Aorta (tissue), 5 donors: Measurements from ENCODE around the gene BTG4. TPM values are rescaled to one million over a fixed set of nuclear protein-coding genes. Genes with fewer than 3 reads are reported as not detected.

Source experiments
- ATAC-seq: fragments of 200-7000 bp; cut with Tn5 transposase; one replicate; pipeline ENCODE4 v1.9.1; 2022; ENCODE audit warnings: moderate library complexity; ENCODE audit not compliant: low FRiP score
- DNase-seq, 2 donors: peaks; one replicate each; pipeline ENCODE4 v3.0.0-alpha.2; 2020
- H3K27ac ChIP-seq, 2 donors: one replicate each; pipeline ENCODE4 v1.5.1; 2013; ENCODE audit warnings: low read length in 2 of 2, mild to moderate bottlenecking in 2 of 2, moderate library complexity in 2 of 2, control low read depth in 1 of 2, inconsistent platforms in 1 of 2, low read depth in 1 of 2
- H3K27me3 ChIP-seq, 2 donors: one replicate each; pipeline ENCODE4 v1.6.1; 2013; ENCODE audit warnings: control low read depth in 1 of 2, low read length in 1 of 2, mild to moderate bottlenecking in 1 of 2, moderate library complexity in 1 of 2; ENCODE audit not compliant: insufficient read depth in 2 of 2, control insufficient read depth in 1 of 2
- H3K36me3 ChIP-seq, 2 donors: one replicate each; pipeline ENCODE4 v1.6.1; 2013; ENCODE audit warnings: control low read depth in 1 of 2, low read length in 1 of 2, mild to moderate bottlenecking in 1 of 2; ENCODE audit not compliant: insufficient read depth in 2 of 2, control insufficient read depth in 1 of 2
- H3K4me1 ChIP-seq, 2 donors: one replicate each; pipeline ENCODE4 v1.6.1; 2013; ENCODE audit warnings: low read length in 2 of 2, control low read depth in 1 of 2, mild to moderate bottlenecking in 1 of 2, moderate library complexity in 1 of 2; ENCODE audit not compliant: insufficient read depth in 2 of 2, control insufficient read depth in 1 of 2
- H3K4me3 ChIP-seq, 2 donors: one replicate each; pipeline ENCODE4 v1.5.1; 2013; ENCODE audit warnings: low read length in 2 of 2, control low read depth in 1 of 2, mild to moderate bottlenecking in 1 of 2
- H3K9me3 ChIP-seq: one replicate; pipeline ENCODE4 v1.6.1; 2013; ENCODE audit warnings: mild to moderate bottlenecking, low read length; ENCODE audit not compliant: control insufficient read depth
- WGBS, 2 donors: extraction: QIAGEN DNeasy Blood & Tissue Kit; methylation state at CpG; one replicate each; pipeline ENCODE4 v1.1.7; 2013; 5-methylcytosine and 5-hydroxymethylcytosine counted together
- intact Hi-C, 2 donors: fragments of 100-400 bp; cut with DNase I; formaldehyde crosslinking; loops; one replicate each; pipeline versions ENCODE4 v1.14.2 to v1.15.0; 2022
- polyA plus RNA-seq, 2 donors: library from polyadenylated mRNA; stranded (reverse); fragments of 200-250 nt; gene quantifications; one replicate each; pipeline ENCODE4 v1.2.3, GENCODE V29; 2013
- total RNA-seq, 2 donors: library from RNA; stranded (reverse); fragmentation: NEBNext Ultra II Directional; extraction: Animal tissue kit (Norgen Biotek cat#: 25700); gene quantifications; one replicate each; pipeline ENCODE4 v1.2.1, GENCODE V29; 2021
- donor health status: healthy with polysubstance abuse.
- donor health status: Bipolar disorder and iron deficiency.
- donor health status: DM: no; HTN: no; CAD: no.
- donor health status: DM: no; HTN: no; CAD: no.
- donor health status: DM: yes; HTN: yes; CAD: no.

BTG4 gene
- total and polyA plus RNA-seq, 4 donors: not detected

DNA sequence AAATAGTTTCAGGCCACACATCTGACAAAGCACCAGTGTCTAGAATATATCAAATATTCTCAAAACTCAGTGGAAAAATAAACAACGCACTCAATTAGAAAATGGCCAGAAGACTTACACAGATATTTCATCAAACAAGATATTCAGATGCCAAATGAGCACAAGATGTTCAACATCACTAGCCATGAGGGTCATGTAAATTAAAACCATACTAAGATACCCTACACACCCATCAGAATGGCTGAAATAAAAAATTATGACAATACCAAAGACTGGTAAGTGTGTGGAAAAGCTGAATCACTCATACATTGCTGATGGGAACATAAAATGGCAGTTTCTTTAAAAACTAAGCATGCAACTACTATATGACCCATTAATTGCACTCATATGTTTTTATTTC lies 21.7 kb downstream of the BTG4 start:
- Histone ChIP-seq H3K4me1 (no peaks in the 10 kb centered on the region), H3K27ac (no peak overlapping the region), H3K27me3 (no peaks in the 10 kb centered on the region), H3K4me3 (no peak overlapping the region), H3K9me3 (peaks cover 2% of the 10 kb centered on the region), H3K36me3 (no peaks in the 10 kb centered on the region)
- DNase-seq (no peak), ATAC-seq (no peak)
- intact Hi-C loops: no loop called here
- WGBS, 2 donors: 91 to 92% methylated on average over 1 of the region's 1 CpG

DNA sequence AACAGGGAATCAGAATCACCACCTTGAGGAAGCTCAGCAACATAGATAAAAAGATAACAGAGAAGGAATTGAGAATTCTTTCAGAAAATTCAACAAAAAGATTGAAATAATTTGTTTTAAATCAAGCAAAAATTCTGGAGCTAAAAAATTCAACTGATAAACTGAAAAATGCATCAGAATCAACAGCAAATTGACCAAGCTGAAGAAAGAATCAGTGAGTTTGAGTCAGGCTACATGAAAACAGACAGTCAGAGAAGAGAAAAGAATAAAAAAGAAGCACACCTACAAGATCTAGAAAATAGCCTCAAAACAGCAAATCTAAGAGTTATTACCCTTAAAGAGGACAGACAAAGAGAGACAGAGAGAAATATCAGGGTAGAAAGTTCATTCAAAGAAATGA lies 28.8 kb downstream of the BTG4 start:
- Histone ChIP-seq H3K9me3 (peaks cover 1% of the 10 kb centered on the region), H3K4me3 (no peak overlapping the region), H3K27me3 (no peaks in the 10 kb centered on the region), H3K36me3 (no peaks in the 10 kb centered on the region), H3K27ac (no peak overlapping the region), H3K4me1 (no peaks in the 10 kb centered on the region)
- intact Hi-C loops: no loop called here
- ATAC-seq (no peak), DNase-seq (no peak)

DNA sequence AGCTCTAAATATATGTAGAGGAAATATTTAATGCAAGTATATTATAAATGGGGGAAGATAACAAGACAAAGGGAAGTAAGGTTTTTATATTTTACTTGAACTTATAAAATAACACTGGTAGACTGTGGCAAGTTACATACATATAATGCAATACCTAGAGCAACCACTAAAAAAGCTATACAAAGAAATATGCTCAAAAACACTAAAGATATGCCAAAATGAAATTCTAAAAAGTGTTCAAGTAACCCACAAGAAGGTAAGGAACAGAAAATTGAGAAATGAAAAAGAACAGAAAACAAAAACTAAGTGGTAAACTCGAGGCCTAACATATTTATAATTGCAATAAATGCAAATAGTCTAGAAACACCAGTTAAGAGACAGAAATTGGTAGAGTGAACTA lies 32.5 kb downstream of the BTG4 start:
- ATAC-seq: no peak
- Histone ChIP-seq H3K4me3 (no peak overlapping the region), H3K9me3 (peaks cover 1% of the 10 kb centered on the region), H3K27me3 (no peaks in the 10 kb centered on the region), H3K36me3 (no peaks in the 10 kb centered on the region), H3K27ac (no peak overlapping the region), H3K4me1 (no peaks in the 10 kb centered on the region)
- WGBS, 2 donors: 77 to 78% methylated on average over 1 of the region's 1 CpG
- DNase-seq: no peak
- intact Hi-C loops: no loop called here

DNA sequence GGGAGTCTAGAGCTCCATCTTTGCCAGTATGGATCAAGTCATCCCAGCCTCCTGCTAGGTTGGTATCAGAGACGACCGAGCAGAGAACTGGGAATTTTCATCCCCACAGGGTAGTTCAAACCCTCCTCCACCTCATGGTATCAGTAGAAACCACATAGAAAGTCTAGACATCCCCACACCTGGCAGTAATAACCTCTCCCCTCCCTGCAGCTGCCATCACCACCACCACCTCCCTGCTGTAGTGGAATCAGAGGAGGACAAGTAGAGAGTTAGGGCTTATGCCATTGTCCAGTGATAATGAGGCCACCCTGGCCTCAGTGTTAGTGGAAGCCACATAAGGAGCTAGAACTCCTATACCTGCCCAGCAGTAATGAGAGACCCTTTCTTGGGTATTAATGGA lies 34.3 kb downstream of the BTG4 start:
- H3K36me3 ChIP-seq: no peaks in the 10 kb centered on the region
- intact Hi-C loops: no loop called here
- ATAC-seq (no peak), DNase-seq (no peak)
- H3K27ac ChIP-seq: no peak overlapping the region
- H3K27me3 ChIP-seq: no peaks in the 10 kb centered on the region
- H3K4me3 ChIP-seq: no peak overlapping the region
- H3K4me1 ChIP-seq: no peaks in the 10 kb centered on the region
- 93% methylated on average over 2 of the region's 2 CpGs for WGBS, 2 donors
- H3K9me3 ChIP-seq: peaks cover under 1% of the 10 kb centered on the region

DNA sequence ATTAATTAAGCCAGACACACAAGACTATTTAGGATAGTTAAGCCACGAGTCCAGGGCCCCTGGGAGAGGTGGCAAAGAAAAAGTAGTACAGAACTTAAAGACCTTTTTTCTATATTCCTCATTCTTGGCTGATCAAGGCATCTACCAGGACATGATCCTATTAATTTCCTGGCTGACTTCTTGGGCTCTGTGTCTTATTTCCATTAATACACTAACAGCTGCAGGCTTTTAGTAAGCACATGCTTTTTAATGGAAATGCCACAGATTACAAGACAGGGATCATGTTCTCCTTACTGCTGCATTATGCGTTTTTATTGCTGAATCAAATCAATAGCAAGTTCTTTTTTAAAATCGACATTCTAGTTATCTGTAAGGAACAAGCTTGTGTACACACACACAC lies 35.2 kb downstream of the BTG4 start:
- no peak overlapping the region for H3K4me3 ChIP-seq
- intact Hi-C loops: no loop called here
- no peaks in the 10 kb centered on the region for H3K9me3 ChIP-seq
- no peaks in the 10 kb centered on the region for H3K36me3 ChIP-seq
- DNase-seq (no peak), ATAC-seq (no peak)
- 50 to 52% methylated on average over 3 of the region's 3 CpGs for WGBS, 2 donors
- H3K27me3 ChIP-seq: no peaks in the 10 kb centered on the region
- no peaks in the 10 kb centered on the region for H3K4me1 ChIP-seq
- H3K27ac ChIP-seq: no peak overlapping the region

DNA sequence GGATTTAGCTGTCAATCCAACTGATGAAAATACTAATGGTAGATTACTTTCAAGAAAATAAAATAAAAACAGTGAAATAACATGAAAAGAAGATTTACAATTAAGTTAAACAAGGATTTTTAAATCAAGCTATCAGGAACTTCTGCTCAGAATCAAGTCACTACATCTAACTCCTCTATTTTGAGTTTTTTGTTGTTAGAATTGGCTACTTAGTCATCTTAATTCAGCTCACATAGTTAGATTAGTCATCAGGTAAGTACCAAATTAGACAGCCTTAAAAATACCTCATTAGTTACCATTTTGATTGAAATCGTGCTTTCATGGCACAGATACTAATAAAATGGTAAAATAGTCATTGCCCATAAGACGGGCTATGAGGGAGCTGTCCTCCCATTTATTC lies 35.8 kb downstream of the BTG4 start:
- H3K4me1 ChIP-seq: no peaks in the 10 kb centered on the region
- DNase-seq (no peak), ATAC-seq (no peak)
- intact Hi-C loops: no loop called here
- no peaks in the 10 kb centered on the region for H3K27me3 ChIP-seq
- no peak overlapping the region for H3K4me3 ChIP-seq
- no peak overlapping the region for H3K27ac ChIP-seq
- H3K36me3 ChIP-seq: no peaks in the 10 kb centered on the region
- 38 to 41% methylated on average over 2 of the region's 2 CpGs for WGBS, 2 donors
- H3K9me3 ChIP-seq: no peaks in the 10 kb centered on the region

DNA sequence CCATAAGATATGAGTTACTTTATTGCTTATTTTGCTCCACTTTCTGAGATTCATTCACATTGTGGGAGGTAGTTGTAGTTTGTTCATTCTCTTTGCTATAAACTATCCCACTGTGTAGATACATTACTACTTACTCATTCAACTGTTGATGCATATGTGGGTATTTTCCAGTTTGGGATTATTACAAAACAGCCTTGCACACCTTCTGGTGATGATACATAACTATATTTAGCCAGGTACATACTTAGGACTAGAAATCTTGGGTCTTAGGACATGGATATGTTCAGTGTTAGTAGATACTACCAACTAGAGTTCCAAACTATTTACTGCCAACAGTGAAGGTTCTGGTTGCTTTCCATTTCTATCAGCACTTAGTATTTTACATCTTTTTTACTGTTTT lies 37.8 kb downstream of the BTG4 start:
- H3K4me3 ChIP-seq: no peak overlapping the region
- H3K9me3 ChIP-seq: no peaks in the 10 kb centered on the region
- no peaks in the 10 kb centered on the region for H3K27me3 ChIP-seq
- no peaks in the 10 kb centered on the region for H3K36me3 ChIP-seq
- intact Hi-C loops: no loop called here
- H3K4me1 ChIP-seq: no peaks in the 10 kb centered on the region
- no peak overlapping the region for H3K27ac ChIP-seq
- DNase-seq (no peak), ATAC-seq (no peak)

DNA sequence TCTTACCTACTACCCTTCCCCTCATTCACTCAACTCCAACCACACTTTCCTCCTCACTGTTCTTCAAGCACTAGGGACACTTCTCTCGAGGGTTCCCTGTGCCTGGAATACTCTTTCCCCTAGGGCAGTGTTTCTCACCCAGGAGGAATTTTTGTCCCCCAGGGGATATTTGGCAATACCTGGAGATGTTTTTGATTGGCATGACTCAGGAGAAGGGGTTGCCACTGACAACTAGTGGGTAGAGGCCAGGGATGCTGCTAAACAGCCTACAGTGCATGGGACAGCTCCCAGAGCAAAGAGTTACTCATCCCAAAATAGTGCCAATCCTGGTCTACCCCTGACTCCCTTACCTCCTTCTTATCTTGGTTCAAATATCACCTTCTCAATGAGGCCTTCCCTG lies 40.0 kb downstream of the BTG4 start:
- Histone ChIP-seq H3K27me3 (no peaks in the 10 kb centered on the region), H3K9me3 (no peaks in the 10 kb centered on the region), H3K27ac (no peak overlapping the region), H3K36me3 (no peaks in the 10 kb centered on the region), H3K4me3 (no peak overlapping the region), H3K4me1 (no peaks in the 10 kb centered on the region)
- intact Hi-C loops: no loop called here
- ATAC-seq (no peak), DNase-seq (no peak)
- WGBS, 2 donors: 91 to 96% methylated on average over 1 of the region's 1 CpG

DNA sequence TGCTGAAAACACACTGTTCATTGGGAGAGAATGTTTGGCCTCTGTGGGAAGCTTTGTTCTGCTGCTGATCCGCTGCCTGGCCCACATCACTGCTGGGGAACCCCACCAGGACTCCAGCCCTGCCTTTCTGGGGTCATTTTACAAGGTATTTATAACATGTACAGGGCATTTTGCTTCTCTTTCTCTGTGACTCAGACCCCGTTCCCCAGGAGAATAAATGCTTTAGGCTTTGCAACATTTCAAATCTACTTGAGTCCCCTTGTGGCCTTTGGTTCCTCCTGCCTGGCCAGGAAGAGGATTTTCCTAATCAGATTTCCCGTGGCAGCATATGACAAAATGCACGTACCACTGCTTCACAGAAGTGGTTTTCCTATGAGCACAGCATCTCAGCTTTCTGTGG lies 43.0 kb downstream of the BTG4 start:
- no peaks in the 10 kb centered on the region for H3K4me1 ChIP-seq
- ATAC-seq (no peak), DNase-seq (no peak)
- H3K9me3 ChIP-seq: no peaks in the 10 kb centered on the region
- H3K36me3 ChIP-seq: no peaks in the 10 kb centered on the region
- intact Hi-C loops: no loop called here
- H3K27ac ChIP-seq: no peak overlapping the region
- no peaks in the 10 kb centered on the region for H3K27me3 ChIP-seq
- H3K4me3 ChIP-seq: no peak overlapping the region
- 38 to 46% methylated on average over 4 of the region's 4 CpGs for WGBS, 2 donors

DNA sequence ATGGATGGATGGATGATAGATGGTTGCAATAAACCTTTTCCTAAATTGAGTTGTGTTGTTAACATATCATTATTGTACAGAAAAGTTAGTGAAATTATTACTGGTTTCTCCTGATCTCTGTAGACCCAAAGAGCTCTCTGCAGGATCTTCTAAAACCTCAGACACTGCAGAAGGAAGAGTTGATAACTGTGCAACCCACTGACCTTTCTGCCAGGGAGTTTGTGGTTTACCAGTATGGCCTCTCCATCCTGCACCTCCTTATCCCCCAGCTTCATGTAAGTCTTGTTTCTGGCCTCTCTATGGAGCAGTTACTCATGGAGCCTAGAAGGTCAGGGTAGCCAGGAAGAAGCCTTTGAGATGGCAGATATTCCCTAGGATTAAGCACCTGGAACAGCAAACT lies 45.6 kb downstream of the BTG4 start:
- intact Hi-C loops: no loop called here
- no peak for DNase-seq
- Histone ChIP-seq H3K36me3 (no peaks in the 10 kb centered on the region), H3K27me3 (no peaks in the 10 kb centered on the region), H3K4me3 (no peak overlapping the region), H3K4me1 (no peaks in the 10 kb centered on the region), H3K9me3 (no peaks in the 10 kb centered on the region), H3K27ac (no peak overlapping the region)
- no peak for ATAC-seq
